Liver (tissue), 9 donors: ENCODE results near the gene DUSP7. TPM values are rescaled to one million over a fixed set of nuclear protein-coding genes. Genes with fewer than 3 reads are reported as not detected.

Experiments used
- DNase-seq: peaks from one replicate; pipeline ENCODE4 v3.0.0-alpha.2; 2017; ENCODE audit warnings: low spot score
- H3K27ac ChIP-seq, 2 donors: one replicate each; pipeline ENCODE4 v1.7.0; 2013; ENCODE audit warnings: inconsistent platforms in 2 of 2, low read length in 2 of 2, control low read depth in 1 of 2, low read depth in 1 of 2, mild to moderate bottlenecking in 1 of 2
- H3K27me3 ChIP-seq, 4 donors: one replicate each; pipeline versions ENCODE4 v1.6.1 to v1.7.0; 2013; ENCODE audit warnings: low read length in 3 of 4, inconsistent platforms in 1 of 4, mild to moderate bottlenecking in 1 of 4, moderate library complexity in 1 of 4; ENCODE audit not compliant: control insufficient read depth in 4 of 4, insufficient read depth in 4 of 4
- H3K36me3 ChIP-seq, 4 donors: one replicate each; pipeline versions ENCODE4 v1.6.1 to v1.7.0; 2013; ENCODE audit warnings: low read length in 3 of 4, mild to moderate bottlenecking in 3 of 4, low read depth in 1 of 4, moderate library complexity in 1 of 4; ENCODE audit not compliant: control insufficient read depth in 4 of 4, insufficient read depth in 3 of 4
- H3K4me1 ChIP-seq, 4 donors: one replicate each; pipeline versions ENCODE4 v1.6.1 to v1.7.0; 2013; ENCODE audit warnings: low read length in 3 of 4, mild to moderate bottlenecking in 3 of 4, moderate library complexity in 1 of 4; ENCODE audit not compliant: control insufficient read depth in 4 of 4, insufficient read depth in 4 of 4
- H3K4me3 ChIP-seq, 3 donors: one replicate each; pipeline versions ENCODE4 v1.6.1 to v1.7.0; 2013; ENCODE audit warnings: low read length in 3 of 3, control low read depth in 1 of 3, low read depth in 1 of 3, mild to moderate bottlenecking in 1 of 3
- H3K9ac ChIP-seq, 2 donors: one replicate each; pipeline ENCODE4 v1.7.0; 2013; ENCODE audit warnings: low read length in 2 of 2, mild to moderate bottlenecking in 2 of 2, moderate library complexity in 2 of 2, control low read depth in 1 of 2, low read depth in 1 of 2
- H3K9me3 ChIP-seq, 4 donors: one replicate each; pipeline versions ENCODE4 v1.6.1 to v1.7.0; 2013; ENCODE audit warnings: low read length in 3 of 4; ENCODE audit not compliant: control insufficient read depth in 4 of 4
- EGR1 ChIP-seq, 2 donors: IDR thresholded peaks; 2 replicates each; pipeline ENCODE4 v1.6.1; 2016 to 2018; ENCODE audit warnings: antibody characterized with exemption in 2 of 2, low read depth in 2 of 2
- FOXA1 ChIP-seq: IDR thresholded peaks from 2 replicates; pipeline ENCODE4 v1.6.1; 2016; ENCODE audit warnings: antibody characterized with exemption
- FOXA2 ChIP-seq: IDR thresholded peaks from 2 replicates; pipeline ENCODE4 v1.6.1; 2016; ENCODE audit warnings: antibody characterized with exemption
- GABPA ChIP-seq, 2 donors: IDR thresholded peaks in 1 of 2; conservative IDR thresholded peaks in 1 of 2; 2 replicates each; pipeline ENCODE4 v1.6.1; 2016; ENCODE audit warnings: antibody characterized with exemption in 2 of 2, mild to moderate bottlenecking in 1 of 2, moderate library complexity in 1 of 2
- HNF4A ChIP-seq, 2 donors: conservative IDR thresholded peaks; 2 replicates each; pipeline ENCODE4 v1.6.1; 2016; ENCODE audit warnings: antibody characterized with exemption in 2 of 2, mild to moderate bottlenecking in 2 of 2
- HNF4G ChIP-seq: IDR thresholded peaks from 2 replicates; pipeline ENCODE4 v1.6.1; 2016; ENCODE audit warnings: antibody characterized with exemption
- JUND ChIP-seq, 2 donors: IDR thresholded peaks; 2 replicates each; pipeline ENCODE4 v1.6.1; 2016; ENCODE audit warnings: antibody characterized with exemption in 2 of 2
- NR2F2 ChIP-seq: IDR thresholded peaks from 2 replicates; pipeline ENCODE4 v1.6.1; 2016; ENCODE audit warnings: antibody characterized with exemption
- RAD21 ChIP-seq, 2 donors: IDR thresholded peaks; 2 replicates each; pipeline ENCODE4 v1.6.1; 2016; ENCODE audit warnings: antibody characterized with exemption in 2 of 2, mild to moderate bottlenecking in 2 of 2
- RXRA ChIP-seq, 2 donors: IDR thresholded peaks; 2 replicates each; pipeline ENCODE4 v1.6.1; 2017 to 2018; ENCODE audit warnings: antibody characterized with exemption in 2 of 2, mild to moderate bottlenecking in 1 of 2
- SP1 ChIP-seq: IDR thresholded peaks from 2 replicates; pipeline ENCODE4 v1.6.1; 2018; ENCODE audit warnings: antibody characterized with exemption, mild to moderate bottlenecking
- TAF1 ChIP-seq: conservative IDR thresholded peaks from 2 replicates; pipeline ENCODE4 v1.6.1; 2016; ENCODE audit warnings: antibody characterized with exemption, mild to moderate bottlenecking
- YY1 ChIP-seq: IDR thresholded peaks from 2 replicates; pipeline ENCODE4 v1.6.1; 2016; ENCODE audit warnings: antibody characterized with exemption, mild to moderate bottlenecking
- WGBS: extraction: QIAGEN DNeasy Blood & Tissue Kit; methylation state at CpG from one replicate; pipeline ENCODE4 v1.1.7; 2013; 5-methylcytosine and 5-hydroxymethylcytosine counted together
- polyA plus RNA-seq, 2 donors: library from polyadenylated mRNA; stranded (reverse) in 1 of 2; unstranded in 1 of 2; fragments of 200-250 nt in 1 of 2; fragments of >200 nt in 1 of 2; fragmentation: Nextera tagmentation in 1 of 2; extraction: Ambion mirVana in 1 of 2; gene quantifications; one replicate each; pipeline versions ENCODE4 v1.2.1 to v1.2.3, GENCODE V29; 2013 to 2015
- total RNA-seq, 2 donors: library from RNA; depleted of rRNA; stranded (reverse); fragments of >200 nt; gene quantifications; one replicate each; pipeline ENCODE4 v1.2.3, GENCODE V29; 2014
- TF ChIP-seq, protein P1 (sequence below): IDR thresholded peaks from 2 replicates; pipeline ENCODE4 v1.6.1; 2016; ENCODE audit warnings: antibody characterized with exemption
- TF ChIP-seq, protein P2 (sequence below): IDR thresholded peaks from 2 replicates; pipeline ENCODE4 v1.6.1; 2016; ENCODE audit warnings: antibody characterized with exemption, mild to moderate bottlenecking
- TF ChIP-seq, protein P3 (sequence below): fragments of 150-350 bp; IDR thresholded peaks from 2 replicates; pipeline ENCODE4 v1.5.1; 2017; ENCODE audit warnings: improper control_type of control experiment, low read depth, low read length; ENCODE audit not compliant: missing input control
- TF ChIP-seq, protein P4 (sequence below): IDR thresholded peaks from 2 replicates; pipeline ENCODE4 v1.6.1; 2016; ENCODE audit warnings: antibody characterized with exemption
- TF ChIP-seq, protein P5 (sequence below): IDR thresholded peaks from 2 replicates; pipeline ENCODE4 v1.6.1; 2016; ENCODE audit warnings: antibody characterized with exemption
- donor health status: healthy.
- donor health status: healthy.
- donor health status: healthy.
- donor health status: healthy.
- donor health status: healthy.

DUSP7 gene
- total and polyA plus RNA-seq, 4 donors: 1.5 to 5.0 (median 3.7) TPM

DNA sequence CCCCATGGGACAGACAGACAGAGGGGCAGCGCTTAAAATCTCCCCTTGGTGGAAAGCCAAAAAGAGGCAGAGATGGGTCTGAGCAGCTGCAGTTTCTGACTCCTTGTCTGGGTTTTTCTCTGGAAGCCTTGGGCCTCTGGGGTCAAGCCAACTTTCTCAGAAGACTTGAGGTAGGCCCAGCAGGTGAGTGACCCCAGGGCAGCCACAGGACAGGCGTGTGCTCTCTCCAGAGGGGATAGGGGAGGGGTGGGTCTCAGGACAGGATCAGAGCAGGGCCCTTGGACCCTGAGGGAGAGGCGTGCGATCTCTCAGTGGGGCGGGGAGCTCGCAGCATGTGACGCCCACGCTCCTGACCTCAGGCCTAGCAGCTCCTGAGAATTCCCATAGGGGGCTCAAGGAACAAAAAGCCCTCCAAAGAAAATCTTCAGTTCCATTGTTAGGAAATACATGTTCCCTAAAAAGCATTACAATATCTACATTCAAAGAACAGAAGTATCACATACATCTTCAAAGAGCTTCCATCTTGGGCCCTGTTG is 34.6 kb upstream of the DUSP7 start:
- H3K4me1 ChIP-seq: peaks cover 4 to 10% (median 7%) of the 10 kb centered on the region in 4 donors
- no peak for TF ChIP-seq RAD21 (IDR thresholded peaks at IDR 0.05)
- no peak for TF ChIP-seq FOXA2
- TF ChIP-seq HNF4A (conservative IDR thresholded peaks at IDR 0.05): no peak
- TF ChIP-seq, protein P1, sequence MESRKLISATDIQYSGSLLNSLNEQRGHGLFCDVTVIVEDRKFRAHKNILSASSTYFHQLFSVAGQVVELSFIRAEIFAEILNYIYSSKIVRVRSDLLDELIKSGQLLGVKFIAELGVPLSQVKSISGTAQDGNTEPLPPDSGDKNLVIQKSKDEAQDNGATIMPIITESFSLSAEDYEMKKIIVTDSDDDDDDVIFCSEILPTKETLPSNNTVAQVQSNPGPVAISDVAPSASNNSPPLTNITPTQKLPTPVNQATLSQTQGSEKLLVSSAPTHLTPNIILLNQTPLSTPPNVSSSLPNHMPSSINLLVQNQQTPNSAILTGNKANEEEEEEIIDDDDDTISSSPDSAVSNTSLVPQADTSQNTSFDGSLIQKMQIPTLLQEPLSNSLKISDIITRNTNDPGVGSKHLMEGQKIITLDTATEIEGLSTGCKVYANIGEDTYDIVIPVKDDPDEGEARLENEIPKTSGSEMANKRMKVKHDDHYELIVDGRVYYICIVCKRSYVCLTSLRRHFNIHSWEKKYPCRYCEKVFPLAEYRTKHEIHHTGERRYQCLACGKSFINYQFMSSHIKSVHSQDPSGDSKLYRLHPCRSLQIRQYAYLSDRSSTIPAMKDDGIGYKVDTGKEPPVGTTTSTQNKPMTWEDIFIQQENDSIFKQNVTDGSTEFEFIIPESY: no peak
- TF ChIP-seq, protein P2, sequence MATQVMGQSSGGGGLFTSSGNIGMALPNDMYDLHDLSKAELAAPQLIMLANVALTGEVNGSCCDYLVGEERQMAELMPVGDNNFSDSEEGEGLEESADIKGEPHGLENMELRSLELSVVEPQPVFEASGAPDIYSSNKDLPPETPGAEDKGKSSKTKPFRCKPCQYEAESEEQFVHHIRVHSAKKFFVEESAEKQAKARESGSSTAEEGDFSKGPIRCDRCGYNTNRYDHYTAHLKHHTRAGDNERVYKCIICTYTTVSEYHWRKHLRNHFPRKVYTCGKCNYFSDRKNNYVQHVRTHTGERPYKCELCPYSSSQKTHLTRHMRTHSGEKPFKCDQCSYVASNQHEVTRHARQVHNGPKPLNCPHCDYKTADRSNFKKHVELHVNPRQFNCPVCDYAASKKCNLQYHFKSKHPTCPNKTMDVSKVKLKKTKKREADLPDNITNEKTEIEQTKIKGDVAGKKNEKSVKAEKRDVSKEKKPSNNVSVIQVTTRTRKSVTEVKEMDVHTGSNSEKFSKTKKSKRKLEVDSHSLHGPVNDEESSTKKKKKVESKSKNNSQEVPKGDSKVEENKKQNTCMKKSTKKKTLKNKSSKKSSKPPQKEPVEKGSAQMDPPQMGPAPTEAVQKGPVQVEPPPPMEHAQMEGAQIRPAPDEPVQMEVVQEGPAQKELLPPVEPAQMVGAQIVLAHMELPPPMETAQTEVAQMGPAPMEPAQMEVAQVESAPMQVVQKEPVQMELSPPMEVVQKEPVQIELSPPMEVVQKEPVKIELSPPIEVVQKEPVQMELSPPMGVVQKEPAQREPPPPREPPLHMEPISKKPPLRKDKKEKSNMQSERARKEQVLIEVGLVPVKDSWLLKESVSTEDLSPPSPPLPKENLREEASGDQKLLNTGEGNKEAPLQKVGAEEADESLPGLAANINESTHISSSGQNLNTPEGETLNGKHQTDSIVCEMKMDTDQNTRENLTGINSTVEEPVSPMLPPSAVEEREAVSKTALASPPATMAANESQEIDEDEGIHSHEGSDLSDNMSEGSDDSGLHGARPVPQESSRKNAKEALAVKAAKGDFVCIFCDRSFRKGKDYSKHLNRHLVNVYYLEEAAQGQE: no peak
- TF ChIP-seq, protein P3, sequence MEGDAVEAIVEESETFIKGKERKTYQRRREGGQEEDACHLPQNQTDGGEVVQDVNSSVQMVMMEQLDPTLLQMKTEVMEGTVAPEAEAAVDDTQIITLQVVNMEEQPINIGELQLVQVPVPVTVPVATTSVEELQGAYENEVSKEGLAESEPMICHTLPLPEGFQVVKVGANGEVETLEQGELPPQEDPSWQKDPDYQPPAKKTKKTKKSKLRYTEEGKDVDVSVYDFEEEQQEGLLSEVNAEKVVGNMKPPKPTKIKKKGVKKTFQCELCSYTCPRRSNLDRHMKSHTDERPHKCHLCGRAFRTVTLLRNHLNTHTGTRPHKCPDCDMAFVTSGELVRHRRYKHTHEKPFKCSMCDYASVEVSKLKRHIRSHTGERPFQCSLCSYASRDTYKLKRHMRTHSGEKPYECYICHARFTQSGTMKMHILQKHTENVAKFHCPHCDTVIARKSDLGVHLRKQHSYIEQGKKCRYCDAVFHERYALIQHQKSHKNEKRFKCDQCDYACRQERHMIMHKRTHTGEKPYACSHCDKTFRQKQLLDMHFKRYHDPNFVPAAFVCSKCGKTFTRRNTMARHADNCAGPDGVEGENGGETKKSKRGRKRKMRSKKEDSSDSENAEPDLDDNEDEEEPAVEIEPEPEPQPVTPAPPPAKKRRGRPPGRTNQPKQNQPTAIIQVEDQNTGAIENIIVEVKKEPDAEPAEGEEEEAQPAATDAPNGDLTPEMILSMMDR: no peak
- TF ChIP-seq TAF1: no peak
- TF ChIP-seq YY1: no peak
- TF ChIP-seq NR2F2: no peak
- TF ChIP-seq RXRA (IDR thresholded peaks at IDR 0.05): no peak
- TF ChIP-seq JUND (IDR thresholded peaks at IDR 0.05): no peak
- TF ChIP-seq EGR1 (IDR thresholded peaks at IDR 0.05; ENCODE audit: low read depth in 2 of 2): no peak
- no peak for TF ChIP-seq FOXA1
- TF ChIP-seq HNF4G: no peak
- TF ChIP-seq SP1: no peak
- TF ChIP-seq, protein P4, sequence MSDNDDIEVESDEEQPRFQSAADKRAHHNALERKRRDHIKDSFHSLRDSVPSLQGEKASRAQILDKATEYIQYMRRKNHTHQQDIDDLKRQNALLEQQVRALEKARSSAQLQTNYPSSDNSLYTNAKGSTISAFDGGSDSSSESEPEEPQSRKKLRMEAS: no peak
- TF ChIP-seq GABPA (IDR thresholded peaks at IDR 0.05 in 1 of 2, conservative IDR thresholded peaks at IDR 0.05 in 1 of 2): no peak
- TF ChIP-seq, protein P5, sequence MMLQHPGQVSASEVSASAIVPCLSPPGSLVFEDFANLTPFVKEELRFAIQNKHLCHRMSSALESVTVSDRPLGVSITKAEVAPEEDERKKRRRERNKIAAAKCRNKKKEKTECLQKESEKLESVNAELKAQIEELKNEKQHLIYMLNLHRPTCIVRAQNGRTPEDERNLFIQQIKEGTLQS: no peak
- no peak overlapping the region for H3K9ac ChIP-seq
- H3K27me3 ChIP-seq: no peaks in the 10 kb centered on the region
- DNase-seq: no peak
- no peaks in the 10 kb centered on the region for H3K36me3 ChIP-seq
- no peak overlapping the region for H3K4me3 ChIP-seq
- H3K9me3 ChIP-seq: no peaks in the 10 kb centered on the region
- WGBS: 94% methylated on average over 8 of the region's 8 CpGs
- no peak overlapping the region for H3K27ac ChIP-seq
